Karpas-422 (cell line): ENCODE data around the gene LRRC61. TPM values are rescaled to one million over a fixed set of nuclear protein-coding genes. Genes with fewer than 3 reads are reported as not detected.
"Not testable (repeated sequence)": the region's sequence is repeated elsewhere in the genome, so short reads cannot be mapped to it uniquely, and the experiment has no call there.

Experiments
- DNase-seq: peaks from one replicate; pipeline ENCODE4 v3.0.0-alpha.2; 2015
- H2AFZ ChIP-seq: fragments of 200-600 bp; sonication (generic); 2 replicates; pipeline ENCODE4 v1.6.1; 2014; ENCODE audit warnings: antibody characterized with exemption, low read length, mixed read lengths
- H3K27ac ChIP-seq: fragments of 200-600 bp; sonication (generic); 2 replicates; pipeline ENCODE4 v1.5.1; 2014; ENCODE audit warnings: mild to moderate bottlenecking, low read length, moderate library complexity
- H3K27me3 ChIP-seq: fragments of 200-600 bp; sonication (generic); 2 replicates; pipeline ENCODE4 v1.6.1; 2014; ENCODE audit warnings: low read length, mixed read lengths
- H3K36me3 ChIP-seq: fragments of 200-600 bp; sonication (generic); 2 replicates; pipeline ENCODE4 v1.6.1; 2014; ENCODE audit warnings: low read length, mixed read lengths; ENCODE audit not compliant: insufficient read depth
- H3K4me1 ChIP-seq: fragments of 200-600 bp; sonication (generic); 2 replicates; pipeline ENCODE4 v1.6.1; 2014; ENCODE audit warnings: mild to moderate bottlenecking, low read length, mixed read lengths
- H3K4me2 ChIP-seq: fragments of 200-600 bp; sonication (generic); 2 replicates; pipeline ENCODE4 v1.6.1; 2014; ENCODE audit warnings: low read length, low read depth, mild to moderate bottlenecking; ENCODE audit not compliant: poor library complexity, severe bottlenecking
- H3K4me3 ChIP-seq: fragments of 200-600 bp; sonication (generic); 2 replicates; pipeline ENCODE4 v1.5.1; 2014; ENCODE audit warnings: mild to moderate bottlenecking, antibody characterized with exemption, low read length, mixed read lengths
- H3K79me2 ChIP-seq: fragments of 200-600 bp; sonication (generic); 2 replicates; pipeline ENCODE4 v1.6.1; 2014; ENCODE audit warnings: mild to moderate bottlenecking, low read length, mixed read lengths
- H3K9ac ChIP-seq: fragments of 200-600 bp; sonication (generic); 2 replicates; pipeline ENCODE4 v1.6.0; 2014; ENCODE audit warnings: low read length
- H3K9me2 ChIP-seq: fragments of 200-600 bp; sonication (generic), shearing (Covaris generic); replicated peaks from 2 replicates; pipeline ENCODE4 v1.6.0; 2014; ENCODE audit warnings: mild to moderate bottlenecking, low read length, moderate library complexity; ENCODE audit not compliant: insufficient read depth
- H3K9me3 ChIP-seq: fragments of 300-700, 200-600 bp; sonication (generic); 2 replicates; pipeline ENCODE4 v1.6.1; 2014; ENCODE audit warnings: low read length, mixed read lengths
- H4K20me1 ChIP-seq: fragments of 200-600 bp; sonication (generic); 2 replicates; pipeline ENCODE4 v1.6.1; 2014; ENCODE audit warnings: mild to moderate bottlenecking, antibody characterized with exemption, low read length, low read depth; ENCODE audit not compliant: insufficient read depth
- total RNA-seq: library from RNA; depleted of rRNA; stranded (reverse); fragments of >200 nt; shearing (Covaris generic); gene quantifications from 2 replicates; pipeline ENCODE4 v1.2.3, GENCODE V29; 2014; ENCODE audit warnings: low replicate concordance

Gene LRRC61
- total RNA-seq, 1 experiment from 2014 or later, result 4.1 TPM

GRCh38 chr7:150305259-150305902 is 17.8 kb upstream of the LRRC61 start:
- DNase-seq, H3K4me2 ChIP-seq, H3K9me3 ChIP-seq, H3K27ac ChIP-seq, H2AFZ ChIP-seq, H3K4me1 ChIP-seq, H4K20me1 ChIP-seq, H3K36me3 ChIP-seq, H3K27me3 ChIP-seq, H3K9ac ChIP-seq, H3K4me3 ChIP-seq, H3K79me2 ChIP-seq, H3K9me2 ChIP-seq: not testable (repeated sequence)

GRCh38 chr7:150305903-150306284 is 17.3 kb upstream of the LRRC61 start:
- H3K9ac ChIP-seq, H3K9me2 ChIP-seq, H3K4me3 ChIP-seq, H3K9me3 ChIP-seq, H3K27me3 ChIP-seq, H3K4me1 ChIP-seq, DNase-seq, H3K36me3 ChIP-seq, H3K79me2 ChIP-seq, H3K4me2 ChIP-seq, H3K27ac ChIP-seq, H4K20me1 ChIP-seq, H2AFZ ChIP-seq: not testable (repeated sequence)

- not testable (repeated sequence) for H3K4me3 ChIP-seq, H3K27me3 ChIP-seq, H3K36me3 ChIP-seq, H3K9me3 ChIP-seq, H3K27ac ChIP-seq, H3K9ac ChIP-seq, DNase-seq, H4K20me1 ChIP-seq, H3K9me2 ChIP-seq, H2AFZ ChIP-seq, H3K4me2 ChIP-seq, H3K4me1 ChIP-seq, H3K79me2 ChIP-seq
Measured at GRCh38 chr7:150306377-150306776, 16.8 kb upstream of the LRRC61 start.

DNA sequence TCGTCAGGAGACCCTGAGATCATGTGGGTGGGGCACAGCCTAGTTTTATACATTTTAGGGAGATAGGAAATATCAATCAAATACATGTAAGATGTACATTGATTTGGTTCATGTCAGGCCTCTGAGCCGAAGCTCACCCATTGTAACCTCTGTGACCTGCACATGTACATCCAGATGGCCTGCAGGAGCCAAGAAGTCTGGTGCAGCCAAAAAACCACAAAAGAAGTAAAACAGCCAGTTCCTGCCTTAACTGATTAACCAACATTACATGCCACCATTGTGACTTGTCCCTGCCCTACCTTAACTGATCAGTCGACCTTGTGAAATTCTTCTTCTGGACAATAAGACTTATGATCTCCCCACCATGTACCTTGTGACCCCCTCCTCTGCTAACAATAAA is 16.0 kb upstream of the LRRC61 start:
- H3K4me3 ChIP-seq, result no peak overlapping the region
- no peaks in the 10 kb centered on the region for H3K4me1 ChIP-seq
- H2AFZ ChIP-seq, result no peak overlapping the region
- DNase-seq, result no peak
- H3K9me2 ChIP-seq, result no peaks in the 10 kb centered on the region
- no peaks in the 10 kb centered on the region for H3K27me3 ChIP-seq
- H3K79me2 ChIP-seq, result no peaks in the 10 kb centered on the region
- H3K36me3 ChIP-seq, result no peaks in the 10 kb centered on the region
- no peaks in the 10 kb centered on the region for H4K20me1 ChIP-seq
- no peaks in the 10 kb centered on the region for H3K9me3 ChIP-seq
- no peak overlapping the region for H3K9ac ChIP-seq
- H3K4me2 ChIP-seq, result no peak overlapping the region
- no peak overlapping the region for H3K27ac ChIP-seq

DNA sequence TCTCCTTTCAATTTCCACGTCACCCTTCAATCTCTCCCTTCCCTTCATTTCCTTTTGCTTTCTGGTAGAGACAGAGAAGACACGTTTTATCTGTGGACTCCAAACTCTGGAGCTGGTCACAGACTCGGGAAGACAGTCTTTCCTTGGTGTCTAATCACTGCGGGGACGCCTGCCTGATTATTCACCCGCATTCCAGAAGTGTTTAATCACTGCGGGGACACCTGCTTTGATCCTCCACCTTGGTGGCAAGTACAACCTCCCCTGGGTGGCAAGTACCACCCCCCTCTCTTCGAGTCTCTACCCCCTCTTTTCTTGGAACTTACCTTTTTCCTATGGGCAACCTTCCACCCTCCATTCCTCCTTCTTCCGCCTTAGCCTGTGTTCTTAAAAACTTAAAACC is 15.3 kb upstream of the LRRC61 start:
- no peaks in the 10 kb centered on the region for H3K36me3 ChIP-seq
- no peak overlapping the region for H3K4me3 ChIP-seq
- no peaks in the 10 kb centered on the region for H3K9me2 ChIP-seq
- no peak for DNase-seq
- H3K27ac ChIP-seq, result no peak overlapping the region
- H3K79me2 ChIP-seq, result no peaks in the 10 kb centered on the region
- H3K4me2 ChIP-seq, result no peak overlapping the region
- no peak overlapping the region for H2AFZ ChIP-seq
- H3K9ac ChIP-seq, result no peak overlapping the region
- H4K20me1 ChIP-seq, result no peaks in the 10 kb centered on the region
- no peaks in the 10 kb centered on the region for H3K27me3 ChIP-seq
- H3K4me1 ChIP-seq, result no peaks in the 10 kb centered on the region
- H3K9me3 ChIP-seq, result no peaks in the 10 kb centered on the region

DNA sequence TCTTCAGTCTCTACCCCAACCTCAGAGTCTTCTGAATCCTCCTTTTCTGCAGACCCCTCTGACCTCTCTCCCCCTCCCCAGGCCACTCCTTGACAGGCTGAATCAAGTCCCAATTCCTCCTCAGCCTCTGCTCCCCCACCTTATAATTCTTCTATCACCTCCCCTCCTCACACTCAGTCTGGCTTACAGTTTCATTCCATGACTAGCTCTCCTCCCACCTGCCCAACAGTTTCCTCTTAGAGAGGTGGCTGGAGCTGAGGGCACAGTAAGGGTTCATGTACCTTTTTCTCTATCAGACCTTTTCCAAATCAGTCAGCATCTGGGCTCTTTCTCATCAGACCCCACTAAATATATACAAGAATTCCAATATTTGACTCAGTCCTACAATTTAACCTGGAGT is 14.6 kb upstream of the LRRC61 start:
- Histone ChIP-seq H3K4me3 (no peak overlapping the region), H3K27ac (no peak overlapping the region), H3K36me3 (no peaks in the 10 kb centered on the region), H3K79me2 (no peaks in the 10 kb centered on the region), H4K20me1 (no peaks in the 10 kb centered on the region), H3K9me2 (no peaks in the 10 kb centered on the region), H3K4me2 (no peak overlapping the region), H3K9me3 (no peaks in the 10 kb centered on the region), H2AFZ (no peak overlapping the region), H3K4me1 (no peaks in the 10 kb centered on the region), H3K9ac (no peak overlapping the region), H3K27me3 (no peaks in the 10 kb centered on the region)
- no peak for DNase-seq

DNA sequence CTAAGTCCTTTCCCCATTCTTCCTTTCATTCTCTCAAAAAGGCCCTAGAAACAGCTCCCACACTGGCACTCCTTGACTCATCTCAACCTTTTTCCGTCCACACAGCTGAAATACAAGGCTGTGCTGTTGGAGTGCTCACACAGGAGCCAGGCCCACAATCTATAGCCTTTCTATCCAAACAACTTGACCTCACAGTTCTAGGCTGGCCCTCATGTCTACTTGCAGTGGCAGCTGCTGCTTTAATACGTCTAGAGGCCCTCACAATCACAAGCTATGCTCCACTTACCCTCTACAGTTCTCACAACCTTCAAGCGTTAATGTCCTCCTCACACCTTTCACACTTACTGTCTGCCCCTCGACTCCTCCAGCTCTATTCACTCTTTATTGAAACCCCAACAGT is 12.0 kb upstream of the LRRC61 start:
- Histone ChIP-seq H3K27me3 (no peaks in the 10 kb centered on the region), H3K27ac (no peak overlapping the region), H3K4me1 (no peaks in the 10 kb centered on the region), H3K9ac (no peak overlapping the region), H3K9me2 (no peaks in the 10 kb centered on the region), H3K9me3 (no peaks in the 10 kb centered on the region), H3K79me2 (no peaks in the 10 kb centered on the region), H4K20me1 (no peaks in the 10 kb centered on the region), H2AFZ (no peak overlapping the region), H3K4me3 (no peak overlapping the region), H3K4me2 (no peak overlapping the region), H3K36me3 (no peaks in the 10 kb centered on the region)
- no peak for DNase-seq

GRCh38 chr7:150311711-150312110 is 11.4 kb upstream of the LRRC61 start:
- Histone ChIP-seq H4K20me1 (no peaks in the 10 kb centered on the region), H3K4me2 (no peak overlapping the region), H3K27ac (no peak overlapping the region), H3K9me2 (no peaks in the 10 kb centered on the region), H3K4me3 (no peak overlapping the region), H2AFZ (no peak overlapping the region), H3K79me2 (no peaks in the 10 kb centered on the region), H3K9me3 (no peaks in the 10 kb centered on the region), H3K36me3 (no peaks in the 10 kb centered on the region), H3K9ac (no peak overlapping the region), H3K4me1 (no peaks in the 10 kb centered on the region), H3K27me3 (no peaks in the 10 kb centered on the region)
- DNase-seq, result no peak
